KBM-7 (cell line): ENCODE results near the gene ENTPD3.

Experiments
- DNase-seq: peaks from one replicate; pipeline ENCODE4 v3.0.0-alpha.2; 2015
- in situ Hi-C: fragments of 300-500 bp; cut with MboI; formaldehyde crosslinking; loops from 2 replicates; pipeline ENCODE4 v1.14.3; 2020; ENCODE audit warnings: low sequenced_read_pairs, low pct_unique_long_range_greater_than_20kb, mixed read lengths

ENTPD3 gene, protein sequence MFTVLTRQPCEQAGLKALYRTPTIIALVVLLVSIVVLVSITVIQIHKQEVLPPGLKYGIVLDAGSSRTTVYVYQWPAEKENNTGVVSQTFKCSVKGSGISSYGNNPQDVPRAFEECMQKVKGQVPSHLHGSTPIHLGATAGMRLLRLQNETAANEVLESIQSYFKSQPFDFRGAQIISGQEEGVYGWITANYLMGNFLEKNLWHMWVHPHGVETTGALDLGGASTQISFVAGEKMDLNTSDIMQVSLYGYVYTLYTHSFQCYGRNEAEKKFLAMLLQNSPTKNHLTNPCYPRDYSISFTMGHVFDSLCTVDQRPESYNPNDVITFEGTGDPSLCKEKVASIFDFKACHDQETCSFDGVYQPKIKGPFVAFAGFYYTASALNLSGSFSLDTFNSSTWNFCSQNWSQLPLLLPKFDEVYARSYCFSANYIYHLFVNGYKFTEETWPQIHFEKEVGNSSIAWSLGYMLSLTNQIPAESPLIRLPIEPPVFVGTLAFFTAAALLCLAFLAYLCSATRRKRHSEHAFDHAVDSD

DNA sequence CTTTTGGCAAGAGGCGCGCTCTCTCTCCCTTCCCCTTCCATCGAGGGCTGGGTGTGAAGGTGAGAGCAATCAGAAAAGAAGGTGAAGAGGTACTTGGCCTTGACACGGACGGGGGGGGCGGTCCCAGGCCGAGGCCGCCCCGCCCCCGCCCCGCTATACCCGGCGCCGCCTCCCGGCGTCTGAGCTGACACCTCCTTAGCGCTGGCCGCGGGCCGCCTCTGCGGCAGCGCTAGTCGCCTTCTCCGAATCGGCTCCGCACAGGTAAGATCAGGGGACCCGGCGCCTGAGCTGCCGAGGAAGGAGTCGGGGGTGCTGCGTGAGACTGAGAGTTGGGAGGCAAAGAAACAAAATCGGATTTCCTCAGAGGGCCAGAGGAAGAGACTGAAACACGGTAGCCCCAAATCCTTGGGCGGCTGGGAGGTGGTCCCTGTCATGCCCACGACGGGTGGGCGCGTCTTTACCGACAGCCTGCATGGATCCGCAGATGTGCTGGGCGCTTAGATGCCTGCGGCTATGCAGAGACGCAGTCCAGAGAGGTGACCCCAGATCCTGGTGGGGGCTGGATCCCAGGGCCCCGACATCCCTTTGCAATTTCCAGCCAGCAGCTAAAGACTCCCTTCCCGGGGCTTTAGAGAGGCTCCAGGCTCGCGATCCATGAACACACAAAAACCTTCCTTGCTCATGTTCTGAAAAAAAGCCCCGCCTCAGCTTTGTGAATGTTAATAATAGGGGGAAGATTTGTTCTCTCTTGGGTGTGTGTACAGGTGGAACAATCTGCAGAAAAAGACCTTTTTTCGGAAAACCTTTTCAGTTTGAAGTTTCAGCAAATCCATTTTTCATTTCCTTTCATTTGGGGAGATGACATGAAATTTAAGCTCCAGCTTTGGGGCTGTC is at the start of gene ENTPD3:
Gene ENTPD3, plus strand, starts transcription at position 184 of the 894 bp plus-strand sequence. CDS start 874 bp downstream, outside the sequence.
- in situ Hi-C loops: no loop called here
- DNase-seq: no peak

DNA sequence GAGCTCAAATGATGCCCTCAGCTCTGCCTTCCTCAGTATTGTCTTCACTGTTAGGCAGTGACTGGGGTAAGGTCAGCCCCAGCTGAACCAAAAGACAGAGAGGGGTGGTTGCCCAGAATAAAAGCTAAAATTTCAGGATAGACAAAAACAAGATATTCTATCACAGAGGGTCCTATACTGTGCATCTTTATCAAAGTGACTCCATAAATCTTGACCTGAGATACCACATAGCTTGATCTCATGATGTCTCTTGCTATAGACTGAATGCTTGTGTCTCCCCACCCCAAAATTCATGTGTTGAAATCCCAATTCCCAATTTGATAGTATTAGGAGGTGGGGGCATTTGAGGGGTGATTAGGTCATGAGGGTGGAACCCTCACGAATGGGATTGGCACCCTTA is 47.1 kb upstream of the ENTPD3 start:
- in situ Hi-C loops: no loop called here
- no peak for DNase-seq

DNA sequence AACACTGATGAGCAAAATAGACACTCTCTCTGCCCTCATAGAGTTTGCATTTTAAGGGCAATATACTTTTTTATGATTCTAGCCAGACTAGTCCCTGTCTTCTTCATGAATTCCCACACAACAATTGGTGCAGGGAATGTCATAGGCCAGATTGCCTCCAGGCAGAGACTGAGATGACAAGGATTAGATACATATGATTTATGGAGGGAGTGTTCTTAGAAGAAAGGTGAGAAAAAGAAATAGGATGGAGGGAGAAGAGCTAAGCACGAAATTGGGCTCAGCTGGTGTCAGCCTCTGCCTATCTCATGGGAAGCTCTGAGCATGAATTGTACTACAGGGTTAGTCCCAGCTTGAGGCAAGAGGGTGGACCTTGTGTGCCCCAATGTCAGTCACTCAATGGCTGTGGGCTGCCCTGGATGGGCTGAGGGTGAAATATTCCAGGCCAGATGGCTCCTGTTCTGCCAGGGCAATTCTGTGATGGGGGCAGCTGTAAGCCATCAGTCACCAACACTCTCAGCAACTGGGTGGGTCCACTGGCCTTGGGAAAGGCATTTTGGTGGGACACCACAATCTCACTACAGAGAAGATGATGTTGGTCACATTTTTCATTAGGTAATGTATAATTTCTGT is 46.3 kb upstream of the ENTPD3 start:
- no peak for DNase-seq
- in situ Hi-C loops: no loop called here

DNA sequence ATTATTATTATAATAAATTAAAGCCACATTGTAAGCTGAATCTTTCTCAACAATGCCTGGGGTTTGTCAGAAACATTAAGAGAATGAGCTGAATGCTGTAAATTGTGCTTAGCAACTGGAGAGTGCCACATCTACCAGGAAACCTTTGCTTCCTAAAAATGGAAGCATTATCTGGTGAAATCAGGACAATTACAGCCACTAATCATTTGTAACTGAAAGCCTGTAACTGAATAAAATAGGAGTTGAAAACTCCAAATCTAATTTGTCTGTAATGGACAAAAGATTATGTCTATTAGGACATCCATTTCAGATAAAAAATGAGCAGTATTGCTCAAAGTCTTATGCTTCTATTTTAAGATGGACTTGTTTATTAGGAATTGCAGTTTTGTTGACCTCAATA is 45.3 kb upstream of the ENTPD3 start:
- in situ Hi-C loops: no loop called here

DNA sequence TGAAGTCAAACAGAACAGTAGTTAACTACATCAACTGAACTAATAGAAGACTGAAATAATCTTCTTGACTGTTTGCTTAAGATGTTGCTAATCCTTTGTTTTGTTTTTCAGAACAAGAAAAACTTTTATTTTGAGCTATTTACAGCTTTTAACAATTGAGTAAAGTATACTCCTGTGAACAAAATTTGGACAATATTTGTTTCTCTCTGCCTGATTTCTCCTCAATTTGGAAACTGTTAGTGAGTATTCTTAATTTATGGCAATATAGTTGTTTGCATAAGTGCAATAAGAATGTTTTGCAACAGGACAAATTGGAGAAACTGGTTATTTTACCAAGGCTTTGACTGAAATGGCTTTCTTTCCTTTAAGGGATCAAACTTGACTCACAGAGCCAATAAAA is 36.5 kb upstream of the ENTPD3 start:
- in situ Hi-C loops: no loop called here
- DNase-seq: no peak

More for the DNA sequence above, 45.3 kb upstream of the ENTPD3 start:
- no peak for DNase-seq

DNA sequence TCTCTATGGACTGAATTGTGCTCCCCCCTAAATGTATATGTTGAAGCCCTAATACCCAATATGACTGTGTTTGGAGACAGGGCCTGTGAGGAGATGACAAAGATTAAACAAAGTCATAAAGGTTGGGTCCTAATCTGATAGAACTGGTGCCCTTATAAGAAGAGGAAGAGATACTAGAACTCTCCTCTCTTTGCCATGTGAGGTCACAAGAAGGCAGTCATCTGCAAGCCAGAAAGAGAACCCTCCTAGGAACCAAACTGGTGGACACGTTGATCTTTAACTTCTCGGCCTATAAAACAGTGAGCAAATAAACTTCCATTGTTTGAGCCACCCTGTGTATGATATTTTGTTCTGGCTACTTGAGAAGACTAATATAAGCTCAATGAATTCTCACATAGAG is 31.6 kb upstream of the ENTPD3 start:
- in situ Hi-C loops: no loop called here
- DNase-seq: no peak

DNA sequence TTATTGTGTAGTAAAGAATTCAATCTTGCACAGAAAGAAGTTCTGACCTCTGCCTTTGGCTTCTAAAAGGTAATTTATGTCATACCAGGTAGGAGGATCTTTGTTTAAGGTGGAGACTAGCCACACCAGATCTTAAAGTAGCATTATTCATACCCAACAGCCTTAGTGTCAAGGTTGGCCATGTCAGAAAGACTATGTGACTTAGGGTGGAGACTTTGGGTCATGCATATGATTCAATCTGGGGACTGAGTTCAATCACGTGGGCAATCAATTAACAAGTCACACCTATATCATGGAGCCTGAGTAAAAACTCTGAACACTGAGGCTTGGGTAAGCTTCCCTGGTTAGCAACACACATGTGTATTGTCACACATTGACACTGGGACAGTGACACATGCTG is 28.5 kb upstream of the ENTPD3 start:
- no peak for DNase-seq
- in situ Hi-C loops: no loop called here

DNA sequence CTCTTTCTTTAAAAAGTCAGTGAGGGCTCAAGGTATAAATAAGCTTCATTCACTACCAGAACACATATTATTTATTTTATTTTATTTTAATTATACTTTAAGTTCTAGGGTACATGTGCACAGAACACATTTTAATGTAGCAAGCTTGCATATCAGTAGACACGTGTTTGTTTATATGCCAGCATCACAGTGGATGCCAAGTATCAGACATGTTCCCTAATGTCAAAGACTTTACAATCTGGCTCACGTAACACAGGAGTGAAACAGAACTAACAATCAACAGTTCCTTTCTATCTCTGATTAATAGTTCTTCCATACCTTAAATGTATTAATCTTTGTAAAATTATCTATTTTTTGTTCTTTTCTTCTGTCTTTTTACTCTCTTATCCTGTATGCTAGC is 23.3 kb upstream of the ENTPD3 start:
- DNase-seq: no peak
- in situ Hi-C loops: no loop called here

DNA sequence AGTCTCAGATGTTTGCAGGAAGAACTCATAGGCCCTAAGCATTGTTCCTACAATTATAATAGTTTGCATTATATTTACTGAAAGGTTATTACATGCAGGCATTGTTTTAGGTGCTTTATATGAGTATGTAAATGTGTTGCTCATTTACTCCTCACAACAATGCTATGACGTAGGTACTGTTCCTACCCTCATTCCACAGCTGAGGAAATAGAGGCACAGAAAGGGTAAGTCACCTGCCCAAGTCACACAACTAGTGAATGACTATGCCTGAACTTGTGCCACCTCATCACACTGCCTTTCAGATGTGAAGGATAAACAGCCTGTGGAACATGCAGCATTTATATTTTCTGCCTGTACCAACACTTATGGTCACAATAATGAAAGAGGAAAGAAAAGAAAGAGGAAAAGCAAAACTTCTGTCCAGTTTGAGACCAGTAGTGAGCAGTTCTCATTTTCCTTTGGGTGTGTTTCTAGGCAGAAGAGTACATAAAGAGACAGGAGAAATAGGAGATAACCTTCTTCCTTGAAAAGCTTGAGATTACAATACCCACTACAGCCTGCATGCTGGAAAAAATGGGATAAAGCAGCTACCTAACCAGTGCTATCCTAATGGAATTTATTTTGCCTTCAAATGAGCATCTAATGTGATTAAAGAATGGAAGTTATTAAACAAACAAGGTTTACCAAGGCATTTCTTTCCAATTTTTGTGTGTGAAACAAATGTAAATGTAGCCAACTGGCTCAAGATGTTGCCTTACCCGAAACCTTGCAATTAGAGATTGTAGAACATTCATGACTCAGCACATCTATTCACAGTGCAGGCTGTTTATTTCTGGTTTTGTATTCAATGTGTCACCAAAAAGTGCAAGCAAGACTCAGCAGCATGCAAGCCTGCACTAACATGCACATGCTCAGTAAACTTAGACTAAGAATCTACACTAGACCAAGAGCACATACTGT is 20.5 kb upstream of the ENTPD3 start:
- no peak for DNase-seq
- in situ Hi-C loops: no loop called here

DNA sequence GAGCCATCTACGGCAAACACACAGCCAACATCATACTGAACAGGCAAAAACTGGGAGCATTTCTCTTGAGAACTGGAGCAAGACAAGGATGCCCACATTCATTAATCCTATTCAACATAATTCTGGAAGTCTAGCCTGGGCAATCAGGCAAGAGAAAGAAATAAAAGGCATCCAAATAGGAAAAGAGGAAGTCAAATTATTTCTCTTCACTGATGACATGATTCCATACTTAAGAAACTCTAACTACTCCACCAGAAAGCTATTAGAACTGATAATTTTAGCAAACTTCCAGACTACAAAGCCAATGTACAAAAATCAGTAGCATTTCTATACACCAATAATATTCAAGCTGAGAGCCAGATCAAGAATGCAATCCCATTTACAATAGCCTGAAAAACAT is 17.3 kb upstream of the ENTPD3 start:
- in situ Hi-C loops: no loop called here
- DNase-seq: no peak

DNA sequence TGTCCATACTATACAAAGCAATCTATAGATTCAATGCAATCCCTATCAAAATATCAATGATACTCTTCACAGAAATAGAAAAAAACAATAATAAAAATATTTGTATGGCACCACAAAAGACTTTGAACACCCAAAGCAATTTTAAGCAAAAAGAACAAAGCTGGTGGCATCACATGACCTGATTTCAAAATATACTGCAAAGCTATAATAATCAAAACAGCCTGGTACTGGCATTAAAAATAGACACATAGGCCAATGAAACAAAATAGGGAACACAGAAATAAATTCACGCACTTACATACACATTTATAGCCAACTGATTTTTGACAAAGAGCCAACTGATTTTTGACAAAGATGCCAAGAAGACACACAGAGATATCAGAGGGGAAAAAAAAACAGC is 9.2 kb upstream of the ENTPD3 start:
- no peak for DNase-seq
- in situ Hi-C loops: no loop called here

DNA sequence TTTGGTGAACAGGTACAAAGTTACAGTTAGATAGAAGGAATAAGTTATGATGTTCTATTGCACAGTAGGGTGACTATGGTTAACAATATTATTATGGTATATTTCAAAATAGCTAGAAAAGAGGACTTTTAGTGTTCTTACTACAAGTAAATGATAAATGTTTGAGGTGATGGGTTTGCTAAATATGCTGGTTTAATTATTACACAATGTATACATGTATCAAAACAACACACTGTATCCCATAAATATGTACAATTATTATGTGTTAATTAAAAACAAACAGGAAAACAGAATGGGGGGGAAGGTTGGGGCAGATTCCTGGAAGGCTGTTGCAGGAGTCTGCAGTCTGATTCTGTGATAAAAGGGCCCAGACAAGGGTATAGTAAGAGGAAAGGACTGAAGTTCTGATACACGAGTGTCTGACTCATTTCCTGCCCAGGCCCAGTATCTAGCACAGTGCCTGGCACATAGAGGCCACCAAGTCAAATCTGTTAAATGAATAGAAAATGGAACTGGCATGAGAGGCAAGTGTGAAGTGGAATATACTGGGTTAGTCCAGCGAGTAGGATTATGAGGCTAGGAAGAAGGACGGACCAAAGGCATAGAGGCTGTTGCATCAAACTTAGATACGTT is 7.2 kb upstream of the ENTPD3 start:
- DNase-seq: no peak
- in situ Hi-C loops: no loop called here

DNA sequence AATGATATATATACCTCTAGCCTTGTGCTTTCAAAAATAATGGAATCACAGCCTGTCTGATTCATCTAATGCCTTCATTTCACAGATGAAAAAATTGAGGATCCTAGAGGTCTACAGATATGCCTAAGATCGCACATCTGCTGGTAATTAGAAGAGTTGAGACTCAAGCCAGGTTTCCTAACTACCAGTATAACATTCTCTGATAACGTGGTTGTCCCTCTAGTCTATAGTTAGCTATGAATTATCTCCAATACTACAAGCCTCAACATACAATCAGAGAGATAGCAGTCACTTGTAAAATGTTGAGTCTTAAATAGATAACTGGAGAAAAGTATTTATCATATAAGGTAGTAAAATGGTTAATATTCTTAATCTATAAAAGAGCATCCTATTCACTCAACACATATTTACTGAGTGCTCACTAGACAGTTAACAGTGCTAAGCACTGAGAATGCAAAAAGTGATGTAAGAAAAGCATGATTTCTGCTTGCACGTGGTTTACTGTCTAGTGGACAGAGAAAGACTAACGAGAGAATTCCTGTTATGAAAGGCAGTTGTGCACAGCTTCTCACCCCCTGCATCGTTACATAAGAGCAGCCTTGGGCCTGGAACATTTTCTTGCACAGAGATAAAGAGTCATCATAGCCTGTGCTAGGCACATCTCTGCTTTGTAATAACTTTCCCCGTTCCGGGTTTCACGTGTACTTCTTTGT is 4.9 kb upstream of the ENTPD3 start:
- no peak for DNase-seq
- in situ Hi-C loops: no loop called here

DNA sequence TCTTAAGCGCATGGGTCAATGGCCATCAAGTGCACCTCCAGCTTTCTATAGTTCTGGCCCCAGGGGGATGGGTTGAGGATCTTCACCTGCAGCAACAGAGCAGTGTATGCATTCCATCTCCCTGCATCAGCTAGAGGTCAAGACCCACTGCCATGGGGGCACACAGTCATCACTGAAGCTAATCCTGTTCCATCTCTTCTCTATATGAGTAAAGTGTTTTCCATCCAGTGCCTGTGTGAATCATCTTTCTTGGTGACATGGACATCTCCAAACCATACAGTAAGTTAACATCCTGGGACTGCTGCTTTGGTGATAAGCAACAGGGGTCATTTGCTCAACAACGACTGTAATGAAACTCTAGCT is 4.4 kb upstream of the ENTPD3 start:
- no peak for DNase-seq
- in situ Hi-C loops: no loop called here

DNA sequence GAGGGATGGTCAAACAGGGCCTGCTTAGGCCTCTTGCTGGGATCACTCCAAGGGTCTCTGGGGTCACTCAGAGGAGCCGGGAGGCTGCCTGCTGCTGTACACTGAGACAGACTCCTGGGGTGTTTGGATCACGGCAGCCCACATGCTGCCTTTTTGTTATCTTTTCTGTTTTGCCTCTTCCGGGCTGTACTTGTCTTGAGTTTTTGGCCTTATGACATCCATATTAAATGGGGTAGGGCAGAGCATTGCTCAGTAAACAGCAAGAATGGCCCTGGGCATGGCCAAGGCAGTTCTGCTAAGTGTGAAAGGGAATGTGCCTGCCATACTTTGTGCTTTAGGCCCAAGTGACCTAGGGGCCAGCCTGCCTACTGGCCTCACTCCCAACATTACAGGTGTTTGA is 771 bp upstream of the ENTPD3 start:
- in situ Hi-C loops: no loop called here

DNA sequence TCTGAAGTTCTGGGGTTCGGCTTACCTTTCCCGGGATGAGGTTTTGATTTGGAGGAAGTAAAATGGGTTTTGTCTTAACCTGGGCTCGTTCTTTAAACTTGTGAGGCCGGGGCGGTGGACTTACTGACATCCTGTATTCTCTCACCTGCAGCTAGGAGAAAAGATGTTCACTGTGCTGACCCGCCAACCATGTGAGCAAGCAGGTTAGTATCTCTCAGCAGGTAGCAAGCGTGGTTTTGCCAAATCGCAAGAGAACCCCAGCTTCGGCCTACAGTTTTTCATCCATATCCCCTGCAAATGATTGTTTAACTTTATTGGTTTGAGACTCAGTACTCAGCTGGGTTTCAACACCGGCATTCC is 891 bp downstream of the ENTPD3 start:
- in situ Hi-C loops: no loop called here
- DNase-seq: no peak

More for the DNA sequence above, 771 bp upstream of the ENTPD3 start:
- no peak for DNase-seq

DNA sequence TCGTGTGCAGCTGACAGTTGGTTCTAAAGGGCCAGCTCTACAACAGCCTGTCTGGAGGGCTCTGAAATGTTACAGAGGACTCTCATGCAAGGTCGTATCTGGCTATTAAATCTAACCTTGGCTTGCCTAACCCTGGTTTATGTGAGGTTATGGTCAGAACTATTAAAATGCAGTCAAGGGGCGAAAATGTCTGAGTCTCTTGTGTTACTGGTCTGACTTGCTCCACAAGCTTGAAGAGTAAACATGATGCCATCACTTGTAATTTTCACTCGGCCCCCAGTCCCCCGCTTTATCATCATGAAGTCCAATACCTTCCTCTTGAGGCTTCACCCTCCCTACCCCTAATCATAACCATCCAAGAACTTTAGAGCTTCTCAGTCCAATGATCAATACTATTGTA is 9.4 kb downstream of the ENTPD3 start:
- DNase-seq: no peak
- in situ Hi-C loops: no loop called here

DNA sequence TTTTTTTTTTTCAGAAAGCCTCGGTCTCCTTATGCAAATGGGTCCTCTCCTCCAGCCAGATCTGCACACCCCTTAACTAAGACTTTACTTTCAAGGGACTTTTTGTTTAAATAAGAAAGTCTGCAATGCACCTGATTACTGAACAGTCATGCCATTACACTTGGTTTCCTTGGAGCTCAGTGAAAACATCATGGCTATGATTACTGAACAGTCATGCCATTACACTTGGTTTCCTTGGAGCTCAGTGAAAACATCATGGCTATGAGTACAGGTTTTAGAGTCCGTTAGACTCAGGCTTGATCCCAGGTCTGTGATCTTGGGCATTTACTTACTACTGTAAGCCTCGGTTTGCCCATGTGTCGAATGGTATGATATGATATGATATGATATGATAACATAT is 10.1 kb downstream of the ENTPD3 start:
- in situ Hi-C loops: no loop called here

More for the DNA sequence above, 10.1 kb downstream of the ENTPD3 start:
- no peak for DNase-seq
